Nephron progenitor cell (in vitro differentiated cells): ENCODE results near the gene TSR2.
A peak's percentile ranks its signal among the peaks of the same experiment; 100 is the strongest.
"Not testable (repeated sequence)": the region's sequence is repeated elsewhere in the genome, so short reads cannot be mapped to it uniquely, and the experiment has no call there.

ENCODE experiments used
- DNase-seq: peaks from one replicate; pipeline ENCODE4 v3.0.0; 2021
- H3K27ac Mint-ChIP-seq: 2 replicates; pipeline ENCODE4 v1.8.0; 2021; ENCODE audit warnings: mild to moderate bottlenecking, moderate library complexity, mixed read lengths
- H3K27me3 Mint-ChIP-seq: 2 replicates; pipeline ENCODE4 v1.8.0; 2021; ENCODE audit warnings: mild to moderate bottlenecking, low read depth, mixed read lengths; ENCODE audit not compliant: poor library complexity
- H3K36me3 Mint-ChIP-seq: 2 replicates; pipeline ENCODE4 v1.8.0; 2021; ENCODE audit warnings: low read depth, mixed read lengths
- H3K4me1 Mint-ChIP-seq: 2 replicates; pipeline ENCODE4 v1.8.0; 2021; ENCODE audit warnings: mixed read lengths
- H3K4me3 Mint-ChIP-seq: 2 replicates; pipeline ENCODE4 v1.8.0; 2021; ENCODE audit warnings: mild to moderate bottlenecking, moderate library complexity, mixed read lengths
- H3K9me3 Mint-ChIP-seq: 2 replicates; pipeline ENCODE4 v1.8.0; 2021; ENCODE audit warnings: mild to moderate bottlenecking, moderate library complexity, mixed read lengths
- TF ChIP-seq, protein P1 (sequence below): fragments of 200-600 bp; sonication (generic); IDR thresholded peaks from 2 replicates; pipeline ENCODE4 v1.5.0; 2021; ENCODE audit warnings: antibody characterized with exemption

Gene TSR2

DNA sequence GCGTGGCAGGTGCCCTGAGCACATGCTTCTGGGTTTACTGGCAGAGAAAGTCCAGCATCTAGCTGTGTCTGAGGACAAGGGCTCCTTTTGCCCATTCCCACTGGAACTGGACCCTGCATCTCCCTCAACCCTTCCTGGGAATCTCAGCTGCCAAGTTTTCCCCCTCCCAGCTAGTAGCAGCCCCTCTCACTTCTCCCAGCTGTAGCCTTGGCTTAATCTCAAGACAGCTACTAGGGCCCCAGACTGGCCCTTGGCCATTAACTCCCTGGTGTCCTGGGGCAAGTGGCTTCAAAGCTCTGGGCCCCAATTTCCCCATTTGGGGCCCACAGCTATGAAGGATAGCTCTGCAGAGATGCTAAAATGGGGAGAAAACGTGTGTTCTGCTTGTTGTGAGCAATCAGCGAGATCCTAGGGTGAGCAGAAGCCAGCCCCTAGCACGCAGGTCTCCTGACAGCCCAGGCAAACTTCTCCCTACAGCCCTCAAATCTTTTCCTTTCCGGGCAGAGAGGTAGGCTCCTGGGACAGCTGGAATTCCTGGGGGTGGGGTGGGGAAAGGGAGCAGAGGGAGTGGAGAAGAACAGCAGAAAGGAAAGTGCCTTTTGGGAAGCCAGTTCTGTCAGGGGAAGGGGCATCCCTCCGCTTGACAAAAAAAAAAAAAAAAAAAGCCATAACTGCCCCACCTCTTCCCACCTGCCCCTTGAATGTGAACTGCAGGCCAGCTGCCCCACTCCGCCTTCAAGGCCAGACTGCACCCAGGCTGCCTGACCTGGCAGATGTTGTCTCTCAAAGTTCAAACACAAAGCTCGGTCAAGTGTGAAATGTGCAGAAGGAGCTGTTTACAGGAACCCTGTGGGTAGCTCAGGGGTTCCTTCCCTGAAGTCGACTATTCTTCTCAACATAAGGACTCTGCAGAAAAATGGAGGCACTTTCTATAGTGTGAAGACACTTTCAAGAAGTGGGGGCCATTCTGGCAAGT is 39.2 kb downstream of the TSR2 start:
- peaks cover 51% of the 10 kb centered on the region for H3K4me1 Mint-ChIP-seq
- H3K4me3 Mint-ChIP-seq: no peak overlapping the region
- H3K27me3 Mint-ChIP-seq: peaks cover 6% of the 10 kb centered on the region
- peak; percentile 31 for DNase-seq
- H3K27ac Mint-ChIP-seq: no peak overlapping the region
- TF ChIP-seq, protein P1, sequence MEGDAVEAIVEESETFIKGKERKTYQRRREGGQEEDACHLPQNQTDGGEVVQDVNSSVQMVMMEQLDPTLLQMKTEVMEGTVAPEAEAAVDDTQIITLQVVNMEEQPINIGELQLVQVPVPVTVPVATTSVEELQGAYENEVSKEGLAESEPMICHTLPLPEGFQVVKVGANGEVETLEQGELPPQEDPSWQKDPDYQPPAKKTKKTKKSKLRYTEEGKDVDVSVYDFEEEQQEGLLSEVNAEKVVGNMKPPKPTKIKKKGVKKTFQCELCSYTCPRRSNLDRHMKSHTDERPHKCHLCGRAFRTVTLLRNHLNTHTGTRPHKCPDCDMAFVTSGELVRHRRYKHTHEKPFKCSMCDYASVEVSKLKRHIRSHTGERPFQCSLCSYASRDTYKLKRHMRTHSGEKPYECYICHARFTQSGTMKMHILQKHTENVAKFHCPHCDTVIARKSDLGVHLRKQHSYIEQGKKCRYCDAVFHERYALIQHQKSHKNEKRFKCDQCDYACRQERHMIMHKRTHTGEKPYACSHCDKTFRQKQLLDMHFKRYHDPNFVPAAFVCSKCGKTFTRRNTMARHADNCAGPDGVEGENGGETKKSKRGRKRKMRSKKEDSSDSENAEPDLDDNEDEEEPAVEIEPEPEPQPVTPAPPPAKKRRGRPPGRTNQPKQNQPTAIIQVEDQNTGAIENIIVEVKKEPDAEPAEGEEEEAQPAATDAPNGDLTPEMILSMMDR: no peak
- peaks cover 56% of the 10 kb centered on the region for H3K9me3 Mint-ChIP-seq
- H3K36me3 Mint-ChIP-seq: peaks cover 6% of the 10 kb centered on the region

DNA sequence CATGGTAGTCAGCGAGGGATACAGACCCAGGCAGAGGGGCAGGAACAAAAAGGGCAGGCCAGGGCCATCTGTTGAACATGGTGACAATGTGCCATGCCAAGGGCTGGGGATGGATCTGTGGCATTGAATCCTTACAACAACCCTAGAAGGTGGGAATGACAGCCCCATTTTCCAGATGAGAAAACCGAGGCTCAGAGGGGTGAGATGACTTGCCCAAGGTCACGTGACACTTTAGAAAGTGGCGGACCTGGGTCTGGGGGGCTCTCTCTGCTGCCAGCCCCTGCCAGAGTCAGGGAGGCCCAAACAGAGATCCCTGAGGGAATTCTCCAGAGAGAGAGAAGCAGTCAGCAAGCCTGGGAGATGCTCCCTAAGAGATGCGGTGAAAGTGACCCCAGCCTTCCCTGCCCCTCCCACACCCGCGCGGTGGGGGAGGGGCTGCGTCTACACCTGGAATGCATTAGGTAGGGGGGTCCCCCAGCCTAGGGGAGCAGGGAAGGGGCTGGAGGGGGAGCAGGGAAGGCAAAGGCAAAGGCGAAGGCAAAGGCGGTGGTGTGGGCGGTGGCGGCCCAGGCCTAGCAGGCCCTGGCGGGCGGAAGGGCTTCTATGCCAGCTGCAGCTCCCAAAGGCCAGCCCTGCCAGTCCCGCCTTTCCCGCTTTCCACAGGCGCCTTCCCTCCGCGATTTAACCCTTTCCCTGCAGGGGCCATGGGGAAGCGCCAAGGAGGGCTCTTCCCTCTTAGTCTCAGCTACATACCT is 42.8 kb downstream of the TSR2 start:
- Mint-ChIP-seq H3K9me3 (peaks cover 46% of the 10 kb centered on the region), H3K4me3 (peak overlapping the region; percentile 60), H3K27me3 (peaks cover 6% of the 10 kb centered on the region), H3K27ac (peak overlapping the region; percentile 74), H3K4me1 (peaks cover 64% of the 10 kb centered on the region), H3K36me3 (no peaks in the 10 kb centered on the region)
- peak; percentile 15 for DNase-seq
- TF ChIP-seq, protein P1: no peak

DNA sequence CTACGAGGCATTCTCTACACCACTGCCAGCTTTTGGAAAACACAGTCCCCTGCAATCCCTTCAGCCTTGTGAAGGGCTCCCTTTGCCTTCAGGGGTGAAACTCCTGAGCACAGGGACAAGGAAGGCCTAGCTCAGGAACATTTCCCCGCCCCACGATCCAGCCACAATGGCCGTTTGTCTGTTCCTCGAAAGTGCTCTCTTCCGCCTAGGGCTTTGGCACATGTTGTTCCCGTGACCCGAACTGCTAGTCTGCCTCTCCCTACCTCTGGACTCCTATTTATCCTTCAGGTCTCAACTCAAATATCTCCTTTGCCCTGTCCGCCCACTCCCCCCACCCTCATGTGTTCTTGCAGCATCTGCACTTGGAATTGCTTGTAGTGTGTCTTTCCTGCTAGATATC is 43.7 kb downstream of the TSR2 start:
- H3K27ac Mint-ChIP-seq: peak overlapping the region; percentile 89
- H3K27me3 Mint-ChIP-seq: peaks cover 6% of the 10 kb centered on the region
- TF ChIP-seq, protein P1: no peak
- no peak for DNase-seq
- peaks cover 47% of the 10 kb centered on the region for H3K9me3 Mint-ChIP-seq
- peaks cover 6% of the 10 kb centered on the region for H3K36me3 Mint-ChIP-seq
- H3K4me1 Mint-ChIP-seq: peaks cover 59% of the 10 kb centered on the region
- H3K4me3 Mint-ChIP-seq: peak overlapping the region; percentile 53

DNA sequence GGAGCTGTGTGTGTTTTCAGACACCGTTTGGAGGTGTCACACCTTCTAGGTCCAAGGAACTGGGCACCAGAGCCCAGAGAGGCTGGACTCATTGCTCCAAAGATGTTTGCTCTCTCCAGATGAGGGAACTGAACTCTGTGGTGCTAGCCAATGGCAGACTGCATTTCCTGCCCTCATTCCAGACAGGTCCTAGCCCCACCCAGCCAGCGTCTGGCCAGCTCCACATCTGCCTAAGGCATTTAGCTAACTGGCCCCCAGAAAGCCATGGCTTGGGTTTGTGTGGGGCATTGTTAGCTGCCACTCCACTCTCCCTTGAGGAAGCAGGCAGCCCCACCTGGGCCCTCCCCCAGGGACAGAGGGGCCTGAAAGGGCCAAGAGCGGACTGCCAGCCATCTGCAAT is 44.5 kb downstream of the TSR2 start:
- TF ChIP-seq, protein P1: no peak
- Mint-ChIP-seq H3K4me3 (no peak overlapping the region), H3K4me1 (peaks cover 53% of the 10 kb centered on the region), H3K36me3 (peaks cover 14% of the 10 kb centered on the region), H3K27me3 (peaks cover 6% of the 10 kb centered on the region), H3K27ac (peak overlapping the region; percentile 37), H3K9me3 (peaks cover 55% of the 10 kb centered on the region)
- DNase-seq: no peak

DNA sequence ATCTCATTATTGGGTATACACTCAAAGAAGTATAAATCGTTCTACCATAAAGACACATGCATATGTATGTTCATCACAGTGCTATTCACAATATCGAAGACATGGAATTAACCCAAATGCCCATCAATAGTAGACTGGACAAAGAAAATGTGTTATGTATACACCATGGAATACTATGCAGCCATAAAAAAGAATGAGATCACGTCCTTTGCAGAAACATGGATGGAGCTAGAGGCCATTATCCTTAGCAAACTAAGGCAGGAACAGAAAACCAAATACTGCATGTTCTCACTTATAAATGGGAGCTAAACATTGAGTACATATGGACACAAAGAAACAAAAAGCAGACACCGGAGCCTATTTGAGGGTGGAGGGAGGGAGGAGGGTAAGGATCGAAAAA is 49.6 kb downstream of the TSR2 start:
- peaks cover 42% of the 10 kb centered on the region for H3K4me1 Mint-ChIP-seq
- H3K27ac Mint-ChIP-seq, H3K4me3 Mint-ChIP-seq, DNase-seq, H3K27me3 Mint-ChIP-seq: not testable (repeated sequence)
- peaks cover 64% of the 10 kb centered on the region for H3K9me3 Mint-ChIP-seq
- H3K36me3 Mint-ChIP-seq: peaks cover 33% of the 10 kb centered on the region

DNA sequence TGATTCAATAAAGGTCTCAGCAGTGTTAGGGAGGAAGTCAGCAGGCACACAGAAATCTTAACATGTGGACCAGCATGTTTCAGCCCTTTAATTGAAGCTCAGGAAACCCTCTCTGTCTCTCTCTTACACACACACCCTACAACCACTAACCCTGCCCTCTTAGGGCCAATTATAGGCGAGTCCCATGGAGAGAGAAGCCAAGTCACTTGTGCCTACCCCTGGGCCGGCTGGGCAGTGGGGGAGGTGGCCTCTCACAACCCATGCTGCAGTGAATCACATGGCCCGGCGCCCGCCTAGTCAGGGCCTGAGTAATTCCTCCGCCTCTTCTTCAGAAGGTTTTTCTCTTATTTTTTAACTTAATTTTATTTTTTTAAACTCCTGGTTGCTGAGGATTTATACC is 52.1 kb downstream of the TSR2 start:
- DNase-seq: no peak
- peak overlapping the region; percentile 20 for H3K27ac Mint-ChIP-seq
- H3K36me3 Mint-ChIP-seq: peaks cover 33% of the 10 kb centered on the region
- peak overlapping the region; percentile 91 for H3K4me3 Mint-ChIP-seq
- H3K27me3 Mint-ChIP-seq: no peaks in the 10 kb centered on the region
- peaks cover 45% of the 10 kb centered on the region for H3K4me1 Mint-ChIP-seq
- TF ChIP-seq, protein P1: no peak
- peaks cover 68% of the 10 kb centered on the region for H3K9me3 Mint-ChIP-seq
